CD4-positive, alpha-beta T cell treated with Interleukin-4 for 4 hours (primary cell): ENCODE measurements around the gene PCNA.
"Not testable (repeated sequence)": the region's sequence is repeated elsewhere in the genome, so short reads cannot be mapped to it uniquely, and the experiment has no call there.

Experiments used
- DNase-seq: peaks from one replicate; pipeline ENCODE4 v3.0.0-alpha.2; 2020

PCNA gene

GRCh38 chr20:5141615-5142014 lies 21.9 kb upstream of the PCNA start:
- DNase-seq, result no peak

GRCh38 chr20:5140195-5140594 lies 20.4 kb upstream of the PCNA start:
- no peak for DNase-seq

DNA sequence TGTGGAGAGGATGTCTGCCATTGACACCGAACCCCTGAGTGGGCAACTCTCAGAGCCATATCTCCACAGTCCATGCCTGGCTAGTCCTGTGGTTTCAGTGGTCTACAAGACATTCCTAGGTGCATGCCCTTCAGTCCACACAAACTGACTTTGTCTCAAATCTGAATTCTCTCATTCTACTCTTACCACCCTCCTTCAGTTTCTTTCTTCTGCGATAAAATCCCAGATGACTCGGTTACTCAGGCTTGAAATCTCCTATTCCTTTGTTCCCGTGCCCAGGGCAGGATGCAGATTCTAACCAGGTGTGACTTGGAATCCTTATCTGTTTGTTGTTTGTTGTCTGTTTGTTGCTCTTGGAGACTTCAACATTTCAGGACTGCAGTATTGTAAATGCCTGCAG lies 16.3 kb upstream of the PCNA start:
- DNase-seq, result no peak

DNA sequence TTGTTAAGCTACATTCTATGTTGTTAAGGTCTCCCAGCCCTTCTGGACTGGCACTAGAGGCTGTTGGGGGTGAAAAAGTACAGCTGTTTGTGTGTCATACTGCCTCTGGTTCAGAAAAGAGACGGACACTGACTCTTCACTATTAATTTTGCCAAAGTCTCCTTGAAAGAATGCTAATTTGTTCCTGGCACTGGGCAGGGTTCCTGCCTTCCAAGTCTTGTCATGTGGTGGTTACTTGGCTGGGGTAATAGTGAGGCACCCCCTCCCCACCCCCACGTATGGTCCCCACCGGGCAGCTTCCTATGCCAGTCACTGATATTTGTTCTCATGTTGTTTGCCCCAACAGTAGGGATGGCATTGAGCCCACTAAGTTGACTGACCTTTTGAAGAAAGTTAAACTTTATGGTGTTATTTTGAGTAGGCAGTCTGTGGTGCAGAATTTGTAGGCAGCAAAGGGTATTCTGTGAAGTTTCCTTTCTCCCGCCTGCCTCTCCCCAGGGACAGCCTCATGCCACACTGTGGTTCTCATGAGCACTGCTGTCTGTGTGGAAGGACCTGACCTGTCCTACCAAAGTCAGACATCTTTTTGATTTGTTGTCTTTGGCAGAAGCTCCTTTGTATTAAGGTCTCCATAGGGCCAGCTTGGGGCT lies 15.7 kb upstream of the PCNA start:
- no peak for DNase-seq

DNA sequence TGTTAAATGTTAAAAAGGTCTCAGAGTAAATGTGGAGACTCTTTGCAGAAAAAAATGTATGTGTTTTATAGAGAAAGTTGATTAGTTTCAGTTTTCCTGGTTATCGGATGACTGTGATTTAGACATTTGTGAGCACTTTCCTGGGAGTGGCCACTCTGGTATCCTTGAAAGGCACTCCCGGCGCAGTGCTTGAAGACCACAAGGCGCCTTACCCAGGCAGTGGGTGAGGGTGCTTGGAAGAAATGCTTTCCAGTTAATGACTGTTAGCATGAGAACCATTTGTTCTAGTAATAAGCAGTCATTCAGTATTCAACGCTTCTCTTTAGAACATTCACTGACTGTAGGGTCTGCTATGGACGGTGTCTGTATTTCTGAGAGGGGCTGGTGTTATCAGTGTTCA lies 14.2 kb upstream of the PCNA start:
- no peak for DNase-seq

DNA sequence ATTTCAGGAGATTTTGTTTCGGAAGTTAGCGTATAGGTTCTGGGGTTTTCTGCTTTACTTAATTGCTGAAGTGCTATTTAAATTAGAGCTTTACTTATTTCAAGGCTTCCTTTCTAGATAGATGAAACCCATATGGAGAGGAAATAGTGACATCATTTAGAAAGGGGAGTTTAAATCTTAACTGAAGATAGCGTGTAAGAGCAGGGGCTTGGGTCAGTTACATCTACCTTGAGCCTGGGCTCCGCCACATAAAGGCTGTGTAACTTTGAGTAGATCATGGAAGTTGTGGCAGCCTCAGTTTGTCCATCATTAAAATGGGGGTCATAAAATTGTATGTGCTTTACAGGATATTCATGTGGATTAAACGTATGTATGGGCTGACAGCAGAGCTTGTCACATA lies 11.7 kb upstream of the PCNA start:
- DNase-seq, result no peak

- DNase-seq, result no peak
These were observed 9.1 kb upstream of the PCNA start for GRCh38 chr20:5128886-5129285.

DNA sequence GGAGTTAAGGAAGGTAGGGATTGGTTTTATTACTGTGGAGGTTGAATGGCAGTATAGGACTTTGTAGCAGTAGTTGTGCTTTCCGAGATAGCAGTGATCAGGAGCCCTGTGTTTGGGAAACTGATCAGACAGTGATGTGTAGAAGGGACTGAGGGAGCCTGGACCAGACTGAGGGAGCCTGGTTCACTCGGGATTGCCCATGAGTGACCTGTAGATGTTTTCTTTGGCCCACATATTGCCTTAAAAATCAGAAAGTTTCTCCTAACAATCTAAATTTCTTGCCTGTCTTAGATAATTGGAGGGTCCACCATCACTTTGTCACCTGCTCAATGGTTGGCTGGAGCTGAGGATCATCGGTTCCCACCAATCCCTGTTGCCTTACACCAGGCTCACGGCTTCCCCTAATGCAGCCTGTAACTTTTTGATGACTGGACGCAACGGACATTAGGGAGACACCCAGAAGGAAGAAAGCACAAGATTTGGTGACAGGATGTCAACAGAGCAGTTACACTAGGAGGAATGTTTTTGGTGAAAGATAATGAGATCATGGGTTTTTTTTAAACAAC lies 8.2 kb upstream of the PCNA start:
- DNase-seq, result no peak

DNA sequence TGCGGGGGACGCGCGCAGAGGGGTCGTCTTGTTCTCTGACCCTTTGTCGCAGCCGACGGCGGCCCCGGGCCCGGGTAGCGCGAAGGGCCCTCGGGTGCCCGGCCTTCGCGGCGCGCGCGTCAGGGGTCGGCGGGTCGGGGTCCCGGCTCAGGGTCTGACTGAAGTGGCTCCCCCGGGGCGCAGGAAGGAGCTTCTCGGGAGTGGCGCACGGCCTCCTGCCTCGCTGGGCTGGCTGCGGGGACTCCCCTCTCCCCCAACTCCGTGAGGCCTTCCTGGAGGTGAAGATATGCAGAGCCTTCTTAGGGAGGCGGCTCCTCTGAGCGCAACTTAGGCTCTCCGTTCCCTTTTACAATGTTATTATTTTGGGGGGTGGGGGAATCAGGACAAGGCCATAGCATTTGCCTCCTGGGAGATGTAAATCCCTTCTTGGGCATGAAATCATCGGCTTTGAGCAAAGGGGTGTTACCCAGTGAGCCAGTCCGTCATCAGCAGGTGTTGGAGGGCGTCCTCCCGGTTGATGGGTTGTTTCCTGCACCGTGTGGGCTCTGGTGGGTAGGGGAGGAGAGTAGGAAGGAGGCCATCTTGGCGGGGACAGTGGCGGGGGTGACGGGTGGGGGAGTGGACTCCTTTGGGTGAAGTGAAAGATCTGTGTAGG lies 7.6 kb upstream of the PCNA start:
- DNase-seq, result peak; percentile 63

GRCh38 chr20:5126512-5127203 lies 6.9 kb upstream of the PCNA start, which contains the start of gene CDS2:
Gene CDS2, plus strand, starts transcription at chr20:5127008. Its CDS starts 85 bp downstream, at chr20:5127093.
- DNase-seq, result peak; percentile 100

DNA sequence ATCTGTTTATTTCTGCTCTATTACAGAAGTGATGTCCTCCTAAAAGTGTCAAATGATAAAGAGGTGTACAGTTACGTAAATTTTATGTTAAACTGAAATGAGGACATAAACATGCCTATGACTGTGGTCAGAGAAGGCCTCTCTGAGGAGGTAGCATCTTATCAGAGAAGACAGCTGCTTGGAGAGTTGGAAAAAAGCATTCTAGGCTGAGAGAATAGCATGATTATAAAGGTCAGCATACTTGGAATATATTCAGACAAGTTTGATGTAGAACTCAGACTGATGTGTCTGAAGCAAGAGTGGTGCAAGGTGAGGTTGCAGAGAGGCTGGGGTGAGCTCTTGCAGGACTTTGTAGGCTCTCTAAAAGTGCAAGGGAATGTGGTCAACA lies 3.1 kb upstream of the PCNA start:
- no peak for DNase-seq

DNA sequence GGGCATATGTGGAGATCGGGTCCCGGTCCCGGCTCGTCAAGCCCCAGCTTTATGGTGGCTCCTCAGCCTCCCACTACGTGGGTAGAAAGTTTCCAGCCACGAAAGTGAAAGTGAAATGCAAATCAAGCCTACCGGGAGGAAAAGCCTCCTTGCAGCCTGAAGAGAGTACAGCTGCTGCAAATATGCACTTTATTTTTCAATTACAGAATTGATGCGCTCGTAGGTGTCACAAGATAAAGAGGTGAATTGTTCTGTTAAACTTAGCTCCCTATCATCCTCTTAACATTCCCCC lies 373 bp upstream of the PCNA start:
- no peak for DNase-seq

- DNase-seq, result no peak
These were observed 669 bp downstream of the PCNA start for GRCh38 chr20:5119143-5119434.

DNA sequence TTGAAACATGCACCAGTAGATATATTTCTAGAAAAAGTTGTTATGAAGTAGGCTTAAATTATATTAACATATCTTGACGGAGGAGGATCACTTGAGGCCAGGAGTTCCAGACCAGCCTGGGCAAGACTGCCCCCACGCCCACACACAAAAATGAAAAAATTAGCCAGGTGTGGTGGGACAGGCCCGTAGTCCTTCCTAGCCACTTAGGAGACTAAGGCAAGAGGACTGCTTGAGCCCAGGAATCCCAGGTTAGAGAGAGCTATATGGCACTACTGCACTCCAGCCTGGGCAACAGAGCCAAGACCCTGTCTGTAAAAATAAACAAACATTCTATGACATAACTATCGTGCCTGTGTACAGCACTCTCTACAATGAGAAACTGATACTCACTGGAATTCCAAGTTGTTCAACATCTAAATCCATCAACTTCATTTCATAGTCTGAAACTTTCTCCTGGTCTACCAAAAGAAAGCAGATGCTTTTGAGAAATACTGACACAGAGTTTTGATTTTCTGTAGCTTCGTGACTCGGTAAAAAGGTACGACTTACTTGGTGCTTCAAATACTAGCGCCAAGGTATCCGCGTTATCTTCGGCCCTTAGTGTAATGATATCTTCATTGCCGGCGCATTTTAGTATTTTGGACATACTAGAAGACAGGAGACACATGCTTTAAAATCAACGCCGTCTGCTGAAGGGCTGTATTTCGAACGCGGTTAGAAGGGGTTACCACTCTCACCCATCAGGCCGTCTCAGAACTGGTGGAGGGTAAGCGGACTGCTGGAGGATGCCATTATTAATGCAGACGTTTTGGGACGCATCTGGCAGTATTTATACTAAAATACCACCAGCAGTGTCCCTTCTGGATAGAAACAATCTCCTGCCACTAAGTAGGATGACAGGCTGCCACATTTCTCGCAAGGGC lies 1.3 kb downstream of the PCNA start:
- DNase-seq, result no peak

GRCh38 chr20:5116875-5117274 lies 2.9 kb downstream of the PCNA start:
- DNase-seq, result no peak

GRCh38 chr20:5114403-5114802 lies 5.4 kb downstream of the PCNA start:
- DNase-seq, result no peak

- DNase-seq, result no peak
These were observed 6.2 kb downstream of the PCNA start for GRCh38 chr20:5113615-5113986.

DNA sequence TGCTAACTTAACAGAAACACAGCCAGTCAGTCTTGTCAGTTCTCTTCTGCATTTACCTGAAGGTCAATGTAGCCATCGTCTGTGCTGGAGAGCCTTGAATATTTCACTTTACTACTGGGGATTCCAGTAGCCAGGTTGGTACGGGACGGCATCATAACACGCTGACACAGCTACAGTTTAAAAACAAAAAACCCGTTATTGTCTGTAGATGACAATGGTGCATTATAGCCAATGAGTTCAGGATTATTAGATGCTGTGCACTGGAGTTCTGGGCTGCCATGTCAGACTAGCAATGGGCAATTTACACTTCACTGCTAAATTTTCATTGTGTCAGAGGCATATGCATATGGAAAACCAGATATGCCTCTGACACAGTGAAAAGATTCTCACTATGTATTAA lies 10.5 kb downstream of the PCNA start:
- DNase-seq, result no peak

DNA sequence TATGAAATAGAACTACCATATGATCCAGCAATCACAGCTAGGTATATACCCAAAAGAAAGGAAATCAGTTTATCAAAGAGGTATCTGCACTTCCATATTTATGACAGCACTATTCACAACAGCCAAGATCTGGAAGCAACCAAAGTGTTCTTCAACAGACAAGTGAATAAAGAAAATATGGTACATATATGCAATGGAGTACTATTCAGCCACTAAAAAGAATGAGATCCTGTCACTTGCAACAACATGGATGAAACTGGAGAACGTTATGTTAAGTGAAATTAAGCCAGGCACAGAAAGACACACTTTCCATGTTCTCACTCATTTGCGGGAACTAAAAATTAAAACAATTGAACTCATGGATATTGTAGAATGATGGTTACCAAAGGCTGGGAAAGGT lies 15.3 kb downstream of the PCNA start:
- DNase-seq, result no peak

GRCh38 chr20:5100684-5101347 lies 18.9 kb downstream of the PCNA start:
- peak; percentile 73 for DNase-seq

DNA sequence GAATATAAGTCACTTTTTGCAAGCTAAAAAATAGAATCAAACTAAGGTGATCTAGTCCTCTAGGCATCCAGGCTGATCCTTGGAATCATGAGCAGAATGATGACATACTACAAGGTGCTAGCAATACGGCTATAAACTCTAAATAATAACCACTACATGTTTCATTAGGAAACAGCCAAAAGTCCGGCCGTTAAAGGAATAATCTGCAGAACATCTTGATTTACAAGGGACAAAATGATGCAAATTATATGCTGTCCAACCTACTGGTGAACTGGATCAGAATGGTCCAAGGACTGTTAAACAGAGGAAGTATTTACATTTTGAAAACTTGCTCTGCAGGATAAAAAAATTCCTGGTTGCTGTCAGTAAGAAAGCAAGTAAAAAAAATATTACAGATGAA lies 19.8 kb downstream of the PCNA start:
- not testable (repeated sequence) for DNase-seq

DNA sequence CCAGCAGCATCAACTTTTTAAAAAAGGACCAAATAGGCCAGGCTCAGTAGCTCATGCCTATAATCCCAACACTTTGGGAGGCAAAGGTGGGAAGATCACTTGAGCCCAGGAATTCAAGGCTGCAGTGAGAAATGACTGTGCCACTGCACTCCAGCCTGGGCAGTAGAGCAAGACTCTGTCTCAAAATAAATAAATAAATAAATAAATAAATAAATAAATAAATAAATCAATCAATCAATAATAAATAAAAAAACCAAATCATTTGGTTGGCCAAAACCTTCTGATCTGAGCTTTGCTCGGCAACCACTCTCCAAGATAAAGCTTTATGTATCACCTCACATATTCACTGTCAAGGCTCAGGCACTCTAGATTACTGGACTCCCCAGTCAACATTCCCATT lies 20.7 kb downstream of the PCNA start:
- not testable (repeated sequence) for DNase-seq

DNA sequence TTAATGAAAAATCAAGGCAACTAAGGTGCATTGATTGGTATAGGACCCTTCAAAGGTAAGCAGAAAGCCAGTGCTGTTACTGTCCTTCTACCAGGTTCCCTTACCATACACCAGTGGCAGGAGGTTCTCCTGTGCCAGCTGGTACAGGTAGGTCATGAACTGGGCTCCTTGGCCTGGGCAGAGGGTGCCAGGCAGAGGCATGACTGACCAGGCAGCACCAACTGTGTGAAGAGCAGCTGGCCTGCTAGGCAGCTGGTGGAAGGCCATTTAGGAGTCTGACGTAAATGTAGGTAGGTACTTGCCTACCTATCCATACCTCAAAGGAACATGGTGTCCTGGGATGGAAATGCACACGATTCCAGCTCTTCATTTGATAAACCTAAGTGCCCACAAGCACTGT lies 23.3 kb downstream of the PCNA start:
- no peak for DNase-seq
